ENCODE results near the gene FAM20B.

The FAM20B gene

GRCh38 chr1:179025975-179026812 is 500 bp downstream of the FAM20B start:
- H3K27ac ChIP-seq, result peak overlapping the region; percentile 90
- H3K9ac ChIP-seq, result peak overlapping the region; percentile 97
- H3K27me3 ChIP-seq (ENCODE audit: insufficient read depth, low read depth), result no peaks in the 10 kb centered on the region
- peaks cover 50% of the 10 kb centered on the region for H3K4me1 ChIP-seq (ENCODE audit: low read depth, poor library complexity, severe bottlenecking)
- H3K36me3 ChIP-seq (ENCODE audit: insufficient read depth), result no peaks in the 10 kb centered on the region
- H3K4me2 ChIP-seq, result peak overlapping the region; percentile 74
- no peaks in the 10 kb centered on the region for H4K20me1 ChIP-seq (ENCODE audit: insufficient read depth)
- H3K79me2 ChIP-seq (ENCODE audit: insufficient read depth, low read depth), result peaks cover 41% of the 10 kb centered on the region
- H2AFZ ChIP-seq (ENCODE audit: low read depth), result peak overlapping the region; percentile 75
- H3K4me3 ChIP-seq (IDR thresholded peaks at IDR 0.05; ENCODE audit: insufficient read depth, low read depth, low read length), result peak overlapping the region; percentile 93
- no peak for TF ChIP-seq CTCF (conservative IDR thresholded peaks at IDR 0.05; ENCODE audit: low read depth, low read length)

GRCh38 chr1:179026813-179027669 is 1.3 kb downstream of the FAM20B start:
- H3K27ac ChIP-seq, result peak overlapping the region; percentile 90
- peaks cover 58% of the 10 kb centered on the region for H3K4me1 ChIP-seq (ENCODE audit: low read depth, poor library complexity, severe bottlenecking)
- H3K79me2 ChIP-seq (ENCODE audit: insufficient read depth, low read depth), result peaks cover 50% of the 10 kb centered on the region

DNA sequence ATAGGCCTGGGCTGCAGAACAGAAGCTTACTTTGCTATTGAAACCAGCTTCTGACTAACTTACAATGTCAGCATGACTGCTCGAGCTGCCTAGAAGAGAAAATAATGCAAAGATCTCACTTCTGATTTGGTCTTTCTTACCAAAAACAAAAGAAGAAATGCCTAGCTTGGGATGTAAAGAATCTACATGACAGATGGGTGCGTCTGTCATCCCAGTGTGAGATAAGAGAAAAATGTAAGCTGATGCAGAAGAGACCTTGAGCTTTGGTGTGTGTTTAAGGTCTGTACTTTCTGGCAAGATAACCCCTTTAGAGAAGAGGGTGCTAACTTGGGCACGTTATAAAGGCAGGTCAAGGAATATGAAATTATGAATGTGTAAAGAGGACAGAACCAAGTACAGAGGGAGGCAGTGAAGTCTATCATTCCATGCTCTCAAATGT is 3.6 kb downstream of the FAM20B start:
- H3K79me2 ChIP-seq (ENCODE audit: insufficient read depth, low read depth), result peaks cover 67% of the 10 kb centered on the region
- peaks cover 70% of the 10 kb centered on the region for H3K4me1 ChIP-seq (ENCODE audit: low read depth, poor library complexity, severe bottlenecking)
- no peak overlapping the region for H3K4me3 ChIP-seq (IDR thresholded peaks at IDR 0.05; ENCODE audit: insufficient read depth, low read depth, low read length)
- H3K9ac ChIP-seq, result no peak overlapping the region; the same call in 1 of the 2 replicates
- H3K36me3 ChIP-seq (ENCODE audit: insufficient read depth), result no peaks in the 10 kb centered on the region
- no peaks in the 10 kb centered on the region for H4K20me1 ChIP-seq (ENCODE audit: insufficient read depth)
- H3K27me3 ChIP-seq (ENCODE audit: insufficient read depth, low read depth), result no peaks in the 10 kb centered on the region
- H3K4me2 ChIP-seq, result peak overlapping the region; percentile 74
- peak overlapping the region; percentile 44; the same call in 1 of the 2 replicates for H3K27ac ChIP-seq
- no peak overlapping the region for H2AFZ ChIP-seq (ENCODE audit: low read depth)
- TF ChIP-seq CTCF (conservative IDR thresholded peaks at IDR 0.05; ENCODE audit: low read depth, low read length), result no peak

More at GRCh38 chr1:179026813-179027669, 1.3 kb downstream of the FAM20B start:
- peak overlapping the region; percentile 93 for H3K4me3 ChIP-seq (IDR thresholded peaks at IDR 0.05; ENCODE audit: insufficient read depth, low read depth, low read length)
- peak overlapping the region; percentile 74 for H3K4me2 ChIP-seq
- no peaks in the 10 kb centered on the region for H3K36me3 ChIP-seq (ENCODE audit: insufficient read depth)
- peak overlapping the region; percentile 97 for H3K9ac ChIP-seq
- H4K20me1 ChIP-seq (ENCODE audit: insufficient read depth), result no peaks in the 10 kb centered on the region
- no peak for TF ChIP-seq CTCF (conservative IDR thresholded peaks at IDR 0.05; ENCODE audit: low read depth, low read length)
- peak overlapping the region; percentile 75 for H2AFZ ChIP-seq (ENCODE audit: low read depth)
- no peaks in the 10 kb centered on the region for H3K27me3 ChIP-seq (ENCODE audit: insufficient read depth, low read depth)

DNA sequence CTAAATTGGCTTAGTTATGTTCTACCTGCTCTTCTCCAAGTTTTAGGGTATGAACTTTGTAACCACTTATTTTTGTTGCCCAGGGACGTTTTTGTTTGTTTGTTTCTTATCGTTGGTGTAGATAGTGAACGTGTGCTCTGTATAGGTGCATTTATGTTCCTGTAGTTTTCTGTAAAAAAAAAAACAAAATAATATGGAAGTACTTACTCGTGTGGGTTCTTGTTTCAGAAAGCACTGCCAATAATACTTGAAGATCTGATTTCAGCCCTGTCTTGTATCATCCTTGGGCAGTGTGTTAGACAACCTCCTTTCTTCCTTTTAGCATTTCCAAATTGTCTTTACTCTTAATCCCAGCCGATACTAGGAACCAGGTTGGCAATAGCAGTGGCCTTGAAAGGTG is 4.4 kb downstream of the FAM20B start:
- Histone ChIP-seq H3K27me3 (ENCODE audit: insufficient read depth, low read depth) (no peaks in the 10 kb centered on the region), H2AFZ (ENCODE audit: low read depth) (no peak overlapping the region), H3K36me3 (ENCODE audit: insufficient read depth) (no peaks in the 10 kb centered on the region), H3K79me2 (ENCODE audit: insufficient read depth, low read depth) (peaks cover 75% of the 10 kb centered on the region), H3K27ac (peak overlapping the region; percentile 44; the same call in 1 of the 2 replicates), H3K4me1 (ENCODE audit: low read depth, poor library complexity, severe bottlenecking) (peaks cover 75% of the 10 kb centered on the region), H3K4me3 (IDR thresholded peaks at IDR 0.05; ENCODE audit: insufficient read depth, low read depth, low read length) (no peak overlapping the region), H3K9ac (no peak overlapping the region), H4K20me1 (ENCODE audit: insufficient read depth) (no peaks in the 10 kb centered on the region), H3K4me2 (peak overlapping the region; percentile 74; the same call in 1 of the 2 replicates)
- no peak for TF ChIP-seq CTCF (conservative IDR thresholded peaks at IDR 0.05; ENCODE audit: low read depth, low read length)
